CD4-positive, alpha-beta T cell (primary cell): ENCODE data around the gene CYB5D1. TPM values are rescaled to one million over a fixed set of nuclear protein-coding genes. Genes with fewer than 3 reads are reported as not detected.

Experiments
- ATAC-seq: fragments of 200-7000 bp; cut with Tn5 transposase; one replicate; pipeline ENCODE4 v1.10.0; 2022; ENCODE audit warnings: mild to moderate bottlenecking; ENCODE audit not compliant: poor library complexity
- CTCF ChIA-PET: fragments of 350-600 bp; sonication (Branson Sonifier 250); formaldehyde crosslinking; loops from one replicate; lab custom pipeline; 2021; ENCODE audit warnings: antibody characterized with exemption, inconsistent platforms; lab: Charles Lee
- POLR2A ChIA-PET: fragments of 350-600 bp; sonication (Branson Sonifier 250); formaldehyde crosslinking; loops from one replicate; lab custom pipeline; 2021; ENCODE audit warnings: antibody characterized with exemption, inconsistent platforms; lab: Charles Lee
- DNase-seq, 14 experiments: peaks; one replicate each; pipeline ENCODE4 v3.0.0-alpha.2; 2013 to 2020; ENCODE audit warnings: mixed read lengths in 2 of 14
- H3K27ac ChIP-seq, 2 donors: one replicate each; pipeline versions ENCODE4 v1.5.1 to v1.7.0; 2013; ENCODE audit warnings: low read length in 2 of 2, low read depth in 1 of 2, mild to moderate bottlenecking in 1 of 2
- H3K27me3 ChIP-seq, 2 experiments: 1 replicate in 1 of 2; 2 replicates in 1 of 2; pipeline versions ENCODE4 v1.6.1 to v1.7.0; 2013; ENCODE audit warnings: low read length in 2 of 2, control low read depth in 1 of 2, mild to moderate bottlenecking in 1 of 2, moderate library complexity in 1 of 2; ENCODE audit not compliant: insufficient read depth in 2 of 2, control insufficient read depth in 1 of 2
- H3K36me3 ChIP-seq: one replicate; pipeline ENCODE4 v1.6.1; 2013; ENCODE audit warnings: low read length, control low read depth; ENCODE audit not compliant: insufficient read depth
- H3K4me1 ChIP-seq: one replicate; pipeline ENCODE4 v1.6.1; 2013; ENCODE audit warnings: low read length, control low read depth; ENCODE audit not compliant: insufficient read depth
- H3K4me3 ChIP-seq: one replicate; pipeline ENCODE4 v1.5.1; 2013; ENCODE audit warnings: mild to moderate bottlenecking, low read length, moderate library complexity
- H3K9me3 ChIP-seq, 2 experiments: 1 replicate in 1 of 2; 2 replicates in 1 of 2; pipeline versions ENCODE4 v1.6.1 to v1.7.0; 2013; ENCODE audit warnings: low read length in 2 of 2, mild to moderate bottlenecking in 2 of 2, control low read depth in 1 of 2, moderate library complexity in 1 of 2; ENCODE audit not compliant: control insufficient read depth in 1 of 2, insufficient read depth in 1 of 2
- H3K27ac Mint-ChIP-seq: one replicate; pipeline ENCODE4 v1.8.0; 2020; ENCODE audit warnings: mixed read lengths
- H3K27me3 Mint-ChIP-seq: one replicate; pipeline ENCODE4 v1.8.0; 2021; ENCODE audit warnings: mixed read lengths
- H3K36me3 Mint-ChIP-seq: one replicate; pipeline ENCODE4 v1.8.0; 2021; ENCODE audit warnings: low read depth, mixed read lengths
- H3K4me1 Mint-ChIP-seq: one replicate; pipeline ENCODE4 v1.8.0; 2021; ENCODE audit warnings: low read depth, mixed read lengths
- H3K4me3 Mint-ChIP-seq: one replicate; pipeline ENCODE4 v1.8.0; 2020; ENCODE audit warnings: mild to moderate bottlenecking, mixed read lengths
- H3K9me3 Mint-ChIP-seq: one replicate; pipeline ENCODE4 v1.8.0; 2020; ENCODE audit warnings: mixed read lengths
- CTCF ChIP-seq: fragments of 200-600 bp; IDR thresholded peaks from one replicate; pipeline ENCODE4 v1.8.0; 2022; ENCODE audit warnings: antibody characterized with exemption, mild to moderate bottlenecking
- intact Hi-C, 2 experiments: fragments of 100-400 bp; cut with DNase I in 1 of 2; cut with micrococcal nuclease in 1 of 2; formaldehyde crosslinking; loops; one replicate each; pipeline versions ENCODE4 v1.15.1 to v1.9.0; 2023 to 2025; cut with DNase I, micrococcal nuclease
- total RNA-seq, 174 experiments: library from RNA in 2 of 174; stranded (reverse) in 2 of 174; gene quantifications; one replicate each; pipeline ENCODE4 v1.2.3 and lab custom pipeline; 2021 to 2026

CYB5D1 gene
- total RNA-seq, 2 experiments from 2014 or later, result 8.7 TPM

DNA sequence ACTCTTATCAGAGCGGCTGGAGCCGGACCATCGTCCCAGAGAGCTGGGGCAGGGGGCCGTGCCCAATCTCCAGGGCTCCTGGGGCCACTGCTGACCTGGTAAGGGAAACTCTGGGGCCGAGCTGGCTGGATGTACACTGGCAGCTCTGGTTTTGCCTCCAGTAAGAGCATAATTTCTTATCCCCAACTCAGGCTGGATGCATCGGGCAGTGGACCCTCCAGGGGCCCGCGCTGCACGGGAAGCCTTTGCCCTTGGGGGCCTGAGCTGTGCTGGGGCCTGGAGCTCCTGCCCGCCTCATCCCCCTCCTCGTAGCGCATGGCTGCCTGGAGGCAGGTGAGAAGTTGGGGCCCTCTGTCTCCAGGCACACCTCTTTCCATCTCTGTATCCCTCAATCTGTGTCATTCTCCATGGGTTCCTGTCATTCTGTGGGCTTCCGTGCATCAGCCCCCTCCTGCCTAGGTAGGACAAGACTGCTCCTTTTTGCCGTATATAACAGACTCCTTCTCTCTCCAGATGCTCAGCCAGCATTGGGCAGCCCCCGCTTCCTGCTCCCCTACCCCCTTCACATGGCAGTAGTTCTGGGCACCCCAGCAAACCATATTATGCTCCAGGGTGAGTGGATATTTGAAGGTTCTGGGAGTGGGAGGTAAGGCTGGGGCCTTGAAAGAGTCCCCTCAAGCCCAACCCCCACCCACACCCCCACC is 12.3 kb upstream of the CYB5D1 start:
- ChIA-PET CTCF (interaction anchor here (0.8 to 2.2 kb wide), 3 partner anchors 11 to 102 kb away, joined by 3 to 20 read pairs (median 6); partner anchors contain the start of genes KDM6B and NAA38), POLR2A (interaction anchor here (1.0 to 10.1 kb wide), 8 partner anchors 11 to 380 kb away, joined by 3 to 83 read pairs (median 4); partner anchors contain the start of genes CYB5D1, FXR2, KDM6B and NAA38)
- H3K9me3 Mint-ChIP-seq, result no peaks in the 10 kb centered on the region
- Histone ChIP-seq H3K36me3 (peaks cover 52% of the 10 kb centered on the region), H3K27ac (peak overlapping the region; percentile 100), H3K27me3 (no peaks in the 10 kb centered on the region), H3K4me1 (peaks cover 50% of the 10 kb centered on the region), H3K9me3 (no peaks in the 10 kb centered on the region), H3K4me3 (peak overlapping the region; percentile 84)
- peaks cover 77% of the 10 kb centered on the region for H3K36me3 Mint-ChIP-seq
- H3K4me3 Mint-ChIP-seq, result peak overlapping the region; percentile 92
- ATAC-seq (no peak), DNase-seq (peak in 1 of 14 experiments; percentile 46)
- H3K4me1 Mint-ChIP-seq, result peaks cover 25% of the 10 kb centered on the region
- peaks cover 10% of the 10 kb centered on the region for H3K27me3 Mint-ChIP-seq
- peak overlapping the region; percentile 90 for H3K27ac Mint-ChIP-seq
- TF ChIP-seq CTCF, result no peak
- intact Hi-C loops, result loop anchor here (10.0 kb wide), 1 partner anchor 611 kb away; the partner anchor contains the start of genes DVL2 (in 2 of the 2) and PHF23 (in 2 of the 2)

DNA sequence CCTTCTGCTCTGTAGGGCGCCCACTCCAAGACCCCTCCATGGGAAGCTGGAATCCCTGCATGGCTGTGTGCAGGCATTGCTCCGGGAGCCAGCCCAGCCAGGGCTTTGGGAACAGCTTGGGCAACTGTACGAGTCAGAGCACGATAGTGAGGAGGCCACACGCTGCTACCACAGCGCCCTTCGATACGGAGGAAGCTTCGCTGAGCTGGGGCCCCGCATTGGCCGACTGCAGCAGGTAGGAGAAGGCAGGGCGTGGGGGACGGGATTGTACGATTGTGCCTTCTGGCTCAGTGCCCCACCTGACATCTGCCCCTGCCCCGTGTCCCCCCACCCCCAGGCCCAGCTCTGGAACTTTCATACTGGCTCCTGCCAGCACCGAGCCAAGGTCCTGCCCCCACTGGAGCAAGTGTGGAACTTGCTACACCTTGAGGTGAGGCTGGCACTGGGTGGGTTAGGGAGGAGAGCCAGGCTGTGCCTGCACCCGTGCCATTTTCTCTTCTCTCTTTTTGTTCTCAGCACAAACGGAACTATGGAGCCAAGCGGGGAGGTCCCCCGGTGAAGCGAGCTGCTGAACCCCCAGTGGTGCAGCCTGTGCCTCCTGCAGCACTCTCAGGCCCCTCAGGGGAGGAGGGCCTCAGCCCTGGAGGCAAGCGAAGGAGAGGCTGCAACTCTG is 11.6 kb upstream of the CYB5D1 start:
- DNase-seq (peak in 1 of 14 experiments; percentile 47), ATAC-seq (no peak)
- H3K27ac ChIP-seq, result peak overlapping the region in 1 of 2 donors; percentile 100
- TF ChIP-seq CTCF, result no peak
- CTCF ChIA-PET, result interaction anchor here (2.2 kb wide), 1 partner anchor 12 kb away, joined by 20 read pairs; the partner anchor contains the start of gene KDM6B
- no peaks in the 10 kb centered on the region for H3K9me3 Mint-ChIP-seq
- peak overlapping the region; percentile 90 for H3K27ac Mint-ChIP-seq
- POLR2A ChIA-PET, result interaction anchor here (6.8 to 10.1 kb wide), 2 partner anchors 10 to 11 kb away, joined by 79 to 83 read pairs; partner anchors contain the start of genes CYB5D1, KDM6B and NAA38
- H3K36me3 ChIP-seq, result peaks cover 48% of the 10 kb centered on the region
- peaks cover 10% of the 10 kb centered on the region for H3K27me3 Mint-ChIP-seq
- peaks cover 23% of the 10 kb centered on the region for H3K4me1 Mint-ChIP-seq
- H3K4me3 ChIP-seq, result no peak overlapping the region
- peaks cover 50% of the 10 kb centered on the region for H3K4me1 ChIP-seq
- H3K36me3 Mint-ChIP-seq, result peaks cover 79% of the 10 kb centered on the region
- intact Hi-C loops, result loop anchor here (10.0 kb wide), 1 partner anchor 611 kb away; the partner anchor contains the start of genes DVL2 (in 2 of the 2) and PHF23 (in 2 of the 2)
- H3K4me3 Mint-ChIP-seq, result peak overlapping the region; percentile 81
- no peaks in the 10 kb centered on the region for H3K27me3 ChIP-seq
- H3K9me3 ChIP-seq, result no peaks in the 10 kb centered on the region
